ENCODE results near the gene PRICKLE4.

The PRICKLE4 gene

GRCh38 chr6:41832263-41832662 lies 51.7 kb downstream of the PRICKLE4 start:
- Histone ChIP-seq H3K9me3 (ENCODE audit: control insufficient read depth, insufficient read depth, low read depth, low read length) (no peaks in the 10 kb centered on the region), H3K27me3 (ENCODE audit: control insufficient read depth, insufficient read depth, low read length) (no peaks in the 10 kb centered on the region), H3K9ac (ENCODE audit: low read length) (no peak overlapping the region), H3K36me3 (ENCODE audit: control insufficient read depth, insufficient read depth, low read length) (no peaks in the 10 kb centered on the region), H3K4me1 (ENCODE audit: control insufficient read depth, insufficient read depth, low read length) (no peaks in the 10 kb centered on the region), H3K4me3 (ENCODE audit: low read depth, low read length) (no peak overlapping the region), H3K27ac (ENCODE audit: low read depth, low read length) (no peak overlapping the region)

DNA sequence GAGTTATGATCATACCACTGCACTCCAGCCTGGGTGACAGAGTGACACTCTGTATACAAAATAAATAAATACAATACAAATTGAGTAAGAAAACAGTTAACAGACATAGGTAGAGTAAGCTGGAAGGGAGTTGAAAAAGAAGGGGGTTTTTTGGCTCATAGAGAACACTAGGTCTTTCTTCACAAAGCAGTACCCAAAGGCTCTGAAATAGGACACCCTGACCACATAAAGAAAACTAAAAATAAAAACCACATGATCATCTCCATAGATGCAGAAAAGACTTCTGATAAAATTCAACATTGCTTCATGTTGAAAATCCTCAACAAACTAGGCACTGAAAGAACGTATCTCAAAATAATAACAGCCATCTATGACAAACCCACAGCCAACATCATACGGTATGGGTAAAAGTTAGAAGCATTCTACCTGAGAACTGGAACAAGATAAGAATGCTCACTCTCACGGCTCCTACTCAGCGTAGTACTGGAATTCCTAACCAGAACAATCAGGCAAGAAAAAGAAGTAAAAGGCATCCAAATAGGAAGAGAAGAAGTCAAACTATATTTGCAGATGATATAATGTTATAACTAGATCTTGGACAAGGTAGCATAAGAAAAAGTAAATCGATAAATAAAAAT lies 55.6 kb downstream of the PRICKLE4 start:
- H3K4me3 ChIP-seq (ENCODE audit: low read depth, low read length): no peak overlapping the region
- no peaks in the 10 kb centered on the region for H3K27me3 ChIP-seq (ENCODE audit: control insufficient read depth, insufficient read depth, low read length)
- H3K4me1 ChIP-seq (ENCODE audit: control insufficient read depth, insufficient read depth, low read length): no peaks in the 10 kb centered on the region
- H3K27ac ChIP-seq (ENCODE audit: low read depth, low read length): no peak overlapping the region
- no peaks in the 10 kb centered on the region for H3K9me3 ChIP-seq (ENCODE audit: control insufficient read depth, insufficient read depth, low read depth, low read length)
- H3K36me3 ChIP-seq (ENCODE audit: control insufficient read depth, insufficient read depth, low read length): no peaks in the 10 kb centered on the region
- H3K9ac ChIP-seq (ENCODE audit: low read length): no peak overlapping the region

GRCh38 chr6:41836660-41837052 lies 56.1 kb downstream of the PRICKLE4 start:
- Histone ChIP-seq H3K36me3 (ENCODE audit: control insufficient read depth, insufficient read depth, low read length) (no peaks in the 10 kb centered on the region), H3K4me1 (ENCODE audit: control insufficient read depth, insufficient read depth, low read length) (no peaks in the 10 kb centered on the region), H3K27me3 (ENCODE audit: control insufficient read depth, insufficient read depth, low read length) (no peaks in the 10 kb centered on the region), H3K9me3 (ENCODE audit: control insufficient read depth, insufficient read depth, low read depth, low read length) (no peaks in the 10 kb centered on the region), H3K9ac (ENCODE audit: low read length) (no peak overlapping the region), H3K27ac (ENCODE audit: low read depth, low read length) (no peak overlapping the region), H3K4me3 (ENCODE audit: low read depth, low read length) (no peak overlapping the region)
